Caco-2 (cell line): Measurements from ENCODE around the gene RAD51D. TPM values are rescaled to one million over a fixed set of nuclear protein-coding genes. Genes with fewer than 3 reads are reported as not detected.

ENCODE experiments used
- BruUV-seq: library from RNA; stranded (reverse); fragments of 400-500 nt; replicated peaks from 2 replicates; lab custom pipeline; 2021; lab: Mats Ljungman, UMichigan
- CTCF ChIA-PET: fragments of 300-600 bp; sonication (Branson Sonifier 250); formaldehyde crosslinking; loops from one replicate; lab custom pipeline; 2022; ENCODE audit warnings: antibody characterized with exemption; lab: Charles Lee
- POLR2A ChIA-PET: fragments of 300-600 bp; sonication (Branson Sonifier 250); formaldehyde crosslinking; loops from one replicate; lab custom pipeline; 2022; ENCODE audit warnings: antibody characterized with exemption; lab: Charles Lee
- DNase-seq, 2 experiments: peaks; one replicate each; pipeline versions ENCODE4 v3.0.0 to v3.0.0-alpha.2; 2020 to 2022
- H3K27me3 ChIP-seq: replicated peaks from 2 replicates; pipeline ENCODE4 v1.6.0; 2011; ENCODE audit warnings: low read length; ENCODE audit not compliant: control insufficient read depth, insufficient read depth
- H3K36me3 ChIP-seq: 2 replicates; pipeline ENCODE4 v1.5.1; 2011; ENCODE audit warnings: low read length; ENCODE audit not compliant: control insufficient read depth, insufficient read depth
- H3K4me1 ChIP-seq: fragments of 250-450 bp; sonication (Bioruptor Pico); 2 replicates; pipeline ENCODE4 v1.5.1; 2020; ENCODE audit warnings: mild to moderate bottlenecking
- H3K4me3 ChIP-seq: 2 replicates; pipeline ENCODE4 v1.5.1; 2011; ENCODE audit warnings: low read depth, mild to moderate bottlenecking, control low read depth, low read length
- H3K9me3 ChIP-seq: fragments of 250-450 bp; sonication (Bioruptor Pico); 2 replicates; pipeline ENCODE4 v1.5.1; 2020; ENCODE audit warnings: mild to moderate bottlenecking, moderate library complexity
- H3K27ac Mint-ChIP-seq: one replicate; pipeline ENCODE4 v1.8.0; 2022; ENCODE audit warnings: mixed read lengths; ENCODE audit not compliant: unreplicated experiment
- H3K27me3 Mint-ChIP-seq: one replicate; pipeline ENCODE4 v1.8.0; 2022; ENCODE audit warnings: mixed read lengths; ENCODE audit not compliant: insufficient read depth, unreplicated experiment
- H3K36me3 Mint-ChIP-seq: one replicate; pipeline ENCODE4 v1.8.0; 2022; ENCODE audit warnings: mild to moderate bottlenecking, mixed read lengths; ENCODE audit not compliant: insufficient read depth, unreplicated experiment
- H3K4me1 Mint-ChIP-seq: one replicate; pipeline ENCODE4 v1.8.0; 2022; ENCODE audit warnings: low read depth, mixed read lengths; ENCODE audit not compliant: unreplicated experiment
- H3K4me3 Mint-ChIP-seq: one replicate; pipeline ENCODE4 v1.8.0; 2022; ENCODE audit warnings: mild to moderate bottlenecking, moderate library complexity, mixed read lengths; ENCODE audit not compliant: unreplicated experiment
- H3K9me3 Mint-ChIP-seq: one replicate; pipeline ENCODE4 v1.8.0; 2022; ENCODE audit warnings: mixed read lengths; ENCODE audit not compliant: unreplicated experiment
- CTCF ChIP-seq, 2 experiments: fragments of 200-600 bp in 1 of 2; IDR thresholded peaks; 1 replicate in 1 of 2; 2 replicates in 1 of 2; pipeline versions ENCODE4 v1.5.1 to v1.8.0; 2011 to 2022; ENCODE audit warnings: antibody characterized with exemption in 1 of 2, control low read depth in 1 of 2, inconsistent platforms in 1 of 2, low read depth in 1 of 2, low read length in 1 of 2, mild to moderate bottlenecking in 1 of 2, moderate library complexity in 1 of 2; ENCODE audit not compliant: insufficient read depth in 1 of 2, severe bottlenecking in 1 of 2, unreplicated experiment in 1 of 2
- intact Hi-C: fragments of 100-400 bp; cut with micrococcal nuclease; formaldehyde crosslinking; loops from one replicate; pipeline ENCODE4 v1.10.0; 2022; ENCODE audit not compliant: unreplicated experiment
- total RNA-seq: library from RNA; stranded (reverse); gene quantifications from 2 replicates; pipeline ENCODE4 v1.2.3, GENCODE V29; 2022

The RAD51D gene
- total RNA-seq, 1 experiment from 2014 or later: 31.8 TPM

GRCh38 chr17:35159940-35160339 lies 40.3 kb upstream of the RAD51D start:
- Histone ChIP-seq H3K4me1 (no peaks in the 10 kb centered on the region), H3K9me3 (no peaks in the 10 kb centered on the region), H3K36me3 (no peaks in the 10 kb centered on the region), H3K4me3 (no peak overlapping the region), H3K27me3 (no peaks in the 10 kb centered on the region; the same call in 1 of the 2 replicates)
- no peak overlapping the region for H3K4me3 Mint-ChIP-seq
- H3K9me3 Mint-ChIP-seq: no peaks in the 10 kb centered on the region
- intact Hi-C loops: no loop called here
- H3K4me1 Mint-ChIP-seq: no peaks in the 10 kb centered on the region
- no peaks in the 10 kb centered on the region for H3K36me3 Mint-ChIP-seq
- peaks cover 20% of the 10 kb centered on the region for H3K27me3 Mint-ChIP-seq
- no peak for DNase-seq
- no peak overlapping the region for H3K27ac Mint-ChIP-seq
- BruUV-seq: no TSS peak
- CTCF ChIA-PET: no interaction called here
- POLR2A ChIA-PET: no interaction called here
- TF ChIP-seq CTCF (IDR thresholded peaks at IDR 0.05; ENCODE audit: insufficient read depth in 1 of 2, low read depth in 1 of 2, low read length in 1 of 2, severe bottlenecking in 1 of 2, unreplicated experiment in 1 of 2): no peak

- Histone ChIP-seq H3K36me3 (no peaks in the 10 kb centered on the region), H3K9me3 (no peaks in the 10 kb centered on the region), H3K4me1 (no peaks in the 10 kb centered on the region), H3K27me3 (no peaks in the 10 kb centered on the region), H3K4me3 (no peak overlapping the region)
- no TSS peak for BruUV-seq
- no peak overlapping the region for H3K4me3 Mint-ChIP-seq
- no peaks in the 10 kb centered on the region for H3K36me3 Mint-ChIP-seq
- H3K9me3 Mint-ChIP-seq: no peaks in the 10 kb centered on the region
- DNase-seq: no peak
- H3K27me3 Mint-ChIP-seq: peaks cover 8% of the 10 kb centered on the region
- POLR2A ChIA-PET: no interaction called here
- TF ChIP-seq CTCF (IDR thresholded peaks at IDR 0.05; ENCODE audit: insufficient read depth in 1 of 2, low read depth in 1 of 2, low read length in 1 of 2, severe bottlenecking in 1 of 2, unreplicated experiment in 1 of 2): no peak
- H3K4me1 Mint-ChIP-seq: peaks cover 5% of the 10 kb centered on the region
- intact Hi-C loops: no loop called here
- no peak overlapping the region for H3K27ac Mint-ChIP-seq
- CTCF ChIA-PET: no interaction called here
Measured at GRCh38 chr17:35155246-35155645, 35.6 kb upstream of the RAD51D start.

GRCh38 chr17:35154196-35155165 lies 34.8 kb upstream of the RAD51D start:
- TF ChIP-seq CTCF (IDR thresholded peaks at IDR 0.05; ENCODE audit: insufficient read depth in 1 of 2, low read depth in 1 of 2, low read length in 1 of 2, severe bottlenecking in 1 of 2, unreplicated experiment in 1 of 2): no peak
- H3K9me3 Mint-ChIP-seq: no peaks in the 10 kb centered on the region
- H3K9me3 ChIP-seq: no peaks in the 10 kb centered on the region
- intact Hi-C loops: no loop called here
- DNase-seq: peak in 1 of 2 experiments; percentile 12
- H3K27me3 ChIP-seq: no peaks in the 10 kb centered on the region
- no peaks in the 10 kb centered on the region for H3K36me3 Mint-ChIP-seq
- CTCF ChIA-PET: no interaction called here
- H3K4me1 Mint-ChIP-seq: peaks cover 5% of the 10 kb centered on the region
- H3K4me1 ChIP-seq: no peaks in the 10 kb centered on the region
- no peak overlapping the region for H3K4me3 ChIP-seq
- no peak overlapping the region for H3K4me3 Mint-ChIP-seq
- H3K36me3 ChIP-seq: no peaks in the 10 kb centered on the region
- peaks cover 5% of the 10 kb centered on the region for H3K27me3 Mint-ChIP-seq
- no peak overlapping the region for H3K27ac Mint-ChIP-seq
- BruUV-seq: no TSS peak
- POLR2A ChIA-PET: no interaction called here
